K562 (cell line): ENCODE measurements around the gene C20orf96.

ENCODE experiments used
- CHD1 ChIP-seq: fragments of 200-600 bp; sonication (generic); IDR thresholded peaks from one replicate; pipeline ENCODE4 v1.6.1; 2012; ENCODE audit warnings: mild to moderate bottlenecking, moderate library complexity, low read length, inconsistent platforms
- CHD4 ChIP-seq: fragments of 200-600 bp; sonication (generic); IDR thresholded peaks from 3 replicates; pipeline ENCODE4 v1.6.1; 2012; ENCODE audit warnings: low read depth, mild to moderate bottlenecking, mixed read lengths, low read length, inconsistent platforms; ENCODE audit not compliant: insufficient read depth, insufficient replicate concordance, poor library complexity, severe bottlenecking
- ETS2 ChIP-seq: IDR thresholded peaks from 2 replicates; pipeline ENCODE4 v1.6.1; 2016; ENCODE audit warnings: borderline replicate concordance, missing genetic modification characterization, mild to moderate bottlenecking, moderate library complexity, missing compliant biosample characterization; ENCODE audit not compliant: poor library complexity, severe bottlenecking
- GTF2E2 ChIP-seq: fragments of 200-800 bp; sonication (Bioruptor generic); IDR thresholded peaks from 2 replicates; pipeline ENCODE4 v1.6.1; 2016; ENCODE audit warnings: missing genetic modification characterization, missing compliant biosample characterization
- HDAC6 ChIP-seq: IDR thresholded peaks from 2 replicates; pipeline ENCODE4 v1.6.1; 2012; ENCODE audit warnings: low read depth, mild to moderate bottlenecking, control low read depth, inconsistent platforms, low read length, moderate library complexity
- KDM4B ChIP-seq, 2 experiments: fragments of 450-650 bp in 1 of 2; sonication (generic) in 1 of 2; IDR thresholded peaks; 2 replicates each; pipeline ENCODE4 v1.6.1; 2016 to 2017; ENCODE audit warnings: borderline replicate concordance in 2 of 2, antibody characterized with exemption in 1 of 2, low read depth in 1 of 2, mild to moderate bottlenecking in 1 of 2
- MAFK ChIP-seq: IDR thresholded peaks from 2 replicates; pipeline ENCODE4 v1.6.1; 2011; ENCODE audit warnings: low read length, improper control_type of control experiment
- NCOR1 ChIP-seq: fragments of 450-650 bp; IDR thresholded peaks from 2 replicates; pipeline ENCODE4 v1.6.1; 2016; ENCODE audit warnings: mild to moderate bottlenecking, moderate library complexity
- NONO ChIP-seq, 2 experiments: fragments of 200-400 bp in 1 of 2; fragments of 450-650 bp in 1 of 2; formaldehyde crosslinking in 1 of 2; IDR thresholded peaks; 2 replicates each; pipeline ENCODE4 v1.6.1; 2017; ENCODE audit warnings: low read depth in 2 of 2, mild to moderate bottlenecking in 2 of 2, moderate library complexity in 2 of 2, low read length in 1 of 2
- POLR2AphosphoS2 ChIP-seq: IDR thresholded peaks from 2 replicates; pipeline ENCODE4 v1.6.1; 2012; ENCODE audit warnings: low read length, improper control_type of control experiment
- POLR2AphosphoS5 ChIP-seq: IDR thresholded peaks from 2 replicates; pipeline ENCODE4 v1.6.1; 2011; ENCODE audit warnings: mild to moderate bottlenecking, low read depth, low read length, moderate library complexity; ENCODE audit not compliant: control insufficient read depth, insufficient read depth
- TCF7 ChIP-seq: sonication (generic); IDR thresholded peaks from 2 replicates; pipeline ENCODE4 v1.6.1; 2016; ENCODE audit warnings: antibody characterized with exemption, borderline replicate concordance
- TF ChIP-seq, protein P1 (sequence below), 3 experiments: IDR thresholded peaks in 2 of 3; conservative IDR thresholded peaks in 1 of 3; 2 replicates each; pipeline ENCODE4 v1.5.1; 2011 to 2012; ENCODE audit warnings: low read length in 3 of 3, mild to moderate bottlenecking in 3 of 3, control low read depth in 2 of 3, improper control_type of control experiment in 1 of 3, inconsistent platforms in 1 of 3, low read depth in 1 of 3, mixed read lengths in 1 of 3, moderate library complexity in 1 of 3; ENCODE audit not compliant: insufficient read depth in 2 of 3
- TF ChIP-seq, protein P2 (sequence below), 2 experiments: fragments of 450-650 bp in 1 of 2; sonication (generic) in 1 of 2; formaldehyde crosslinking; conservative IDR thresholded peaks; 2 replicates each; pipeline versions ENCODE4 v1.4.0 to v1.8.1; 2020 to 2022; ENCODE audit warnings: mild to moderate bottlenecking in 1 of 2, missing genetic modification reagents in 1 of 2

DNA sequence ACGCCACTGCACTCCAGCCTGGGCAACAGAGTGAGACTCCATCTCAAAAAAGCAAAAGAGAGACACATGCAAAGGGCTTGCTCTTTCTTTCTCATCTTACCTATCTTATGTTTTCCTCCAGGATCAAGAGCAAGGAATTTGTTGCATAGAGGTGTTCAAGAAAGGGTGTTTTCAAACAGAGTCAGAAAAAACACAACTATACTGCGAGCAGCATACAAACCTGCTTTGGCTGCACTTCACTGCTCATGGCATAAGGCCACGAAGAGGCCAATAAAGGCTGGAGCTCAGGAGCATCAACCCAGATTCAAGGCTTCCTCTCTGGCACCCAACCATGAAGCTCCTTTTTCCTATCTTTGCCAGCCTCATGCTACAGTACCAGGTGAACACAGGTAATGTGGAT is 63.6 kb downstream of the C20orf96 start, which contains the start of gene DEFB129:
- TF ChIP-seq, protein P1, sequence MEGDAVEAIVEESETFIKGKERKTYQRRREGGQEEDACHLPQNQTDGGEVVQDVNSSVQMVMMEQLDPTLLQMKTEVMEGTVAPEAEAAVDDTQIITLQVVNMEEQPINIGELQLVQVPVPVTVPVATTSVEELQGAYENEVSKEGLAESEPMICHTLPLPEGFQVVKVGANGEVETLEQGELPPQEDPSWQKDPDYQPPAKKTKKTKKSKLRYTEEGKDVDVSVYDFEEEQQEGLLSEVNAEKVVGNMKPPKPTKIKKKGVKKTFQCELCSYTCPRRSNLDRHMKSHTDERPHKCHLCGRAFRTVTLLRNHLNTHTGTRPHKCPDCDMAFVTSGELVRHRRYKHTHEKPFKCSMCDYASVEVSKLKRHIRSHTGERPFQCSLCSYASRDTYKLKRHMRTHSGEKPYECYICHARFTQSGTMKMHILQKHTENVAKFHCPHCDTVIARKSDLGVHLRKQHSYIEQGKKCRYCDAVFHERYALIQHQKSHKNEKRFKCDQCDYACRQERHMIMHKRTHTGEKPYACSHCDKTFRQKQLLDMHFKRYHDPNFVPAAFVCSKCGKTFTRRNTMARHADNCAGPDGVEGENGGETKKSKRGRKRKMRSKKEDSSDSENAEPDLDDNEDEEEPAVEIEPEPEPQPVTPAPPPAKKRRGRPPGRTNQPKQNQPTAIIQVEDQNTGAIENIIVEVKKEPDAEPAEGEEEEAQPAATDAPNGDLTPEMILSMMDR (IDR thresholded peaks at IDR 0.05 in 2 of 3, conservative IDR thresholded peaks at IDR 0.05 in 1 of 3; ENCODE audit: insufficient read depth in 2 of 3, low read depth in 1 of 3, low read length in 3 of 3) = no peak
- TF ChIP-seq CHD4 = no peak
- TF ChIP-seq MAFK = no peak
- no peak for TF ChIP-seq NONO (IDR thresholded peaks at IDR 0.05; ENCODE audit: low read depth in 2 of 2, low read length in 1 of 2)
- no peak for TF ChIP-seq NCOR1
- TF ChIP-seq POLR2AphosphoS5 = no peak
- TF ChIP-seq, protein P2, sequence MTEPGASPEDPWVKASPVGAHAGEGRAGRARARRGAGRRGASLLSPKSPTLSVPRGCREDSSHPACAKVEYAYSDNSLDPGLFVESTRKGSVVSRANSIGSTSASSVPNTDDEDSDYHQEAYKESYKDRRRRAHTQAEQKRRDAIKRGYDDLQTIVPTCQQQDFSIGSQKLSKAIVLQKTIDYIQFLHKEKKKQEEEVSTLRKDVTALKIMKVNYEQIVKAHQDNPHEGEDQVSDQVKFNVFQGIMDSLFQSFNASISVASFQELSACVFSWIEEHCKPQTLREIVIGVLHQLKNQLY (CRISPR knock-in tag; conservative IDR thresholded peaks at IDR 0.05) = no peak
- TF ChIP-seq POLR2AphosphoS2 = no peak
- TF ChIP-seq HDAC6 = no peak
- TF ChIP-seq KDM4B (IDR thresholded peaks at IDR 0.05; ENCODE audit: borderline replicate concordance in 2 of 2, low read depth in 1 of 2) = no peak
- no peak for TF ChIP-seq GTF2E2 (tag)
- no peak for TF ChIP-seq TCF7
- no peak for TF ChIP-seq ETS2 (tag)
- TF ChIP-seq CHD1 = no peak
